ENCODE measurements around the gene HTR1D.

GRCh38 chr1:23210351-23210785 is 6.9 kb downstream of the HTR1D start:
- no peak for TF ChIP-seq EZH2 (IDR thresholded peaks at IDR 0.05; ENCODE audit: borderline replicate concordance, low read depth, low read length, severe bottlenecking)
- peak; percentile 15 for TF ChIP-seq CTCF (IDR thresholded peaks at IDR 0.05; ENCODE audit: borderline replicate concordance, extremely low read depth, low read length, poor library complexity, severe bottlenecking)

All from DND-41 (cell line).